ENCODE results near the gene CTCFL. TPM values are rescaled to one million over a fixed set of nuclear protein-coding genes. Genes with fewer than 3 reads are reported as not detected.

The CTCFL gene
- total RNA-seq, 1 donor from 2014 or later = 0.12 TPM

DNA sequence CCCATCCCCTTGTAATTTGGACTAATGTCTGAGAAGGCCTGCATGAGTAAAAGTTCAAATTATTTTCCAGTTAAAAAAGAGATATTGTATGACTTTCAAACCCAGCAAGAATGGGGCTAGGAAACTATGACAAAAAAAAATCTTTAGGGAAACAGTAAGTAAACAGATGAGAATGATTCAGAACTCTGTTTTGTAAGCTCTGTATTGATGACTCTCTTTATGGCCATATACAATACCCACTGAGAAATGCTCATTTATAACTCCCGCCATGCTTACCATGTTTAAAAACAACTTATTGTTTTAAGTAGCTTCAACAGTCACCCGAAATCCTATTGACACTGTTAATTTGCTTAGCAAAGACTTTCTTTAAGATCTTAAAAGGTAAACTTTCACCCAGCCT, 18.8 kb upstream of the CTCFL start:
- DNase-seq (ENCODE audit: low read depth) = no peak
- TF ChIP-seq, protein P1, sequence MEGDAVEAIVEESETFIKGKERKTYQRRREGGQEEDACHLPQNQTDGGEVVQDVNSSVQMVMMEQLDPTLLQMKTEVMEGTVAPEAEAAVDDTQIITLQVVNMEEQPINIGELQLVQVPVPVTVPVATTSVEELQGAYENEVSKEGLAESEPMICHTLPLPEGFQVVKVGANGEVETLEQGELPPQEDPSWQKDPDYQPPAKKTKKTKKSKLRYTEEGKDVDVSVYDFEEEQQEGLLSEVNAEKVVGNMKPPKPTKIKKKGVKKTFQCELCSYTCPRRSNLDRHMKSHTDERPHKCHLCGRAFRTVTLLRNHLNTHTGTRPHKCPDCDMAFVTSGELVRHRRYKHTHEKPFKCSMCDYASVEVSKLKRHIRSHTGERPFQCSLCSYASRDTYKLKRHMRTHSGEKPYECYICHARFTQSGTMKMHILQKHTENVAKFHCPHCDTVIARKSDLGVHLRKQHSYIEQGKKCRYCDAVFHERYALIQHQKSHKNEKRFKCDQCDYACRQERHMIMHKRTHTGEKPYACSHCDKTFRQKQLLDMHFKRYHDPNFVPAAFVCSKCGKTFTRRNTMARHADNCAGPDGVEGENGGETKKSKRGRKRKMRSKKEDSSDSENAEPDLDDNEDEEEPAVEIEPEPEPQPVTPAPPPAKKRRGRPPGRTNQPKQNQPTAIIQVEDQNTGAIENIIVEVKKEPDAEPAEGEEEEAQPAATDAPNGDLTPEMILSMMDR (conservative IDR thresholded peaks at IDR 0.05; ENCODE audit: low read depth, low read length) = no peak
- no peak overlapping the region for H3K4me3 ChIP-seq (ENCODE audit: low read depth, low read length)

DNA sequence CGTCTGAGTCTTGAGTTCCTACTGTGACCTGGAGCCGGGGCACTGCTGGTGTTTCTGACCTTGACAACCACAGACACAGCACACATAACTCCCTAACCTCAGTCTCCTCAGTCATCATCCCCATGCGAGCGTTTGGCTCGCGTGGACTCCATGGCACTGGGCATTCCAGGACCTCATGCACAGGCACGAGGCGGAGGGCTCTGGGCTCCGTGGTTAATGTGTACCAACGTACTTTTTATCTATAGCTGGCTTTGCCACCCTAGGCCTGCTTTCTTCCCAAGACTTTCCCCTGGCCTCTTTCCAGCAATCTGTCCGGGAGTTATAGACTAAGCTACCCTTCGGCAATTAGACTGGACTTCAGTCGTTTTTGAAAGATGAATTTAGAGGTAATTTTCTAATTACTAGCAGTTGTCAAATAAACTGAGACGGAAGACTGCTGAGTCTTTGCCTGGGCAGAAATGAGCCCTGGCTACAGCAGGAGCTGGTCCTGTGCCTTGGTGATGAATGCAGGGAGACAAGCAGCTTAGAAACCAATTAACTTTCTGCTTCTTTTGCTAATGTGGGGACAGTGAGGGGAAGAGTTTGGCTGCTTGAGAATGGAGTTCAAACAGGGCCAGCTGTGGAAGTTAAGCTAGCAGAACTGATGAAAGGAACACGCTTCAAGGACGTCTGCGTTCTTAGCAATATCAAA, 16.1 kb upstream of the CTCFL start:
- no peak for DNase-seq (ENCODE audit: low read depth)
- no peak overlapping the region for H3K4me3 ChIP-seq (ENCODE audit: low read depth, low read length)
- TF ChIP-seq, protein P1 (conservative IDR thresholded peaks at IDR 0.05; ENCODE audit: low read depth, low read length) = no peak

DNA sequence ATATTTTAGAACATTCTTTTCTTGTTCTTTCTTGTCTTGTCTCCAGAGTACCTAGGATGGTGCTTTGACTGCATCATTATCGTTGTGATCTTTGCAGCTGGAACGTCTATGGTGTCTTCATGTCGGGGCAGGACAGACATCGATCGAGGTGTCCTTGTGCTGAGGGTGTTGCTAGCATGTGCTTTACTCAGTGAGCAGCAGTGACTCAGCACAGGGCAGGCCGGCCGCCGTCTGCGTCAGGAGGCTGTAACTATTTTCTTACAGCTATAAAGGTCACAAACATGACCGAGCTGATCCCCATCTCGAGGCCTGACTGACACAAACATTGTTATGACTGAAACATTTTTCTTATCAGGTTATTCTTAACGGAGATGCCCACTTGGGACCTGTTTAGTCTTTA, 14.9 kb upstream of the CTCFL start:
- TF ChIP-seq, protein P1 (conservative IDR thresholded peaks at IDR 0.05; ENCODE audit: low read depth, low read length) = no peak
- DNase-seq (ENCODE audit: low read depth) = no peak
- no peak overlapping the region for H3K4me3 ChIP-seq (ENCODE audit: low read depth, low read length)

DNA sequence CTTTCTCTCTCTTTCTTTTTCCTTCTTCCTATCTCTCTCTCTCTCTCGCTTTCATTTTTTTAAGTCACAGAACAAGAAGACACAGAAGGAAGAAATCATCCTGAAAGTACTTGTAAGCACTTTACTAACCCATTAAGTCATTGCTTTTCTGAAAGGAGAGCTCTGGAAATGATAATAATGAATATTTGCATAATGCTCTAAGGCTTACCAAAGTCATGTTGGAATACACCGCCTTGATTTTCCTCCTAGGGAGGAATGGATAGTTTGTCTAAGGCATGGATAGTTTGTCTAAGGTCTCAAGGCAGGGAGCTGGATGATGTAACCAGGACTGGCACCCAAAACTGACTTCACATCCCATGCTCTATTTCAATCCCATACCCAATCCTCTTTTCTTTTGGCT, 12.9 kb upstream of the CTCFL start:
- no peak for DNase-seq (ENCODE audit: low read depth)
- TF ChIP-seq, protein P1 (conservative IDR thresholded peaks at IDR 0.05; ENCODE audit: low read depth, low read length) = no peak
- H3K4me3 ChIP-seq (ENCODE audit: low read depth, low read length) = no peak overlapping the region

DNA sequence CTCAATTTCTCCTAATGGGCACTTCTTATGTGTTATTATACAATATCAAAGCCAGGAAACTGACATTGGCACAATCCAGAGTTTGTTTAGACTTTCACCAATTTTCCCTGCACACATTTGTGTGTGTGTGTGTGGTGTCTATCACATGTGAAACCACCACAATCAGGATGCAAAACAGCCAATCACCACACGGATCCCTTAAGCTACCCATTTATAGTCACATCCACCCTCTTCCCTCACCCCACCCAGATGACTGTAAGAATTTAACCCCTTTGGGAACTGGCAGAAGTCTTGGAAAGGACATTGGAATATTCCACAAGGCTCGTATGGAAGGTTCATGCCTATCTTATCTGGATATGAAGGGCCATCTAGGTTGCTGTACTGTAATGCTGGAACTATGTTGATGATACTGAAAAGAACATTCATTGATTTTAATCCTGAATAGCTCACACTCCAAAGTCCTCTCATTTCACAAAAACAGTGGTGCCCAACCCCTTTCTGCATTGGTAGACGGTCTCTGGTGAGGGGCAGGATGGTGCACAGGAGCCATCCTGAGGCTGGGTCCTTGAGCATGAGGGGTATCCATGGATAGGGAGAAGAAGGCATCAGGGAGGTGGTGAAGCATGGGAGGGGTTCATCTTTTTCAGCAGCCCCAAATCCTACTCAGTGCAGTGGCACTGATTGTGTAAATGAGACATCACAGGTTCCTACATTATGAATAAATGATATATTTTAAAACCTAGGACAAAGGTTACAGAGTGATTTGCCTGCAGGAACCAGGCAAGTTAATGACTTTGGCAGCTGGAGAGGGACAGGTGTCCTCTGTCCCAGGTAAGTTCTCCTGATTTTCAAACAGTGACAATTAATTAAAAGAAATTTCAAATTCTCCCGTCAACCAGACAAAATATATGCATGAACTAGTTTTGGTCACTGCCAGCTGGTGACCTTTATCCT, 12.1 kb upstream of the CTCFL start:
- TF ChIP-seq, protein P1 (conservative IDR thresholded peaks at IDR 0.05; ENCODE audit: low read depth, low read length) = no peak
- DNase-seq (ENCODE audit: low read depth) = no peak
- no peak overlapping the region for H3K4me3 ChIP-seq (ENCODE audit: low read depth, low read length)

DNA sequence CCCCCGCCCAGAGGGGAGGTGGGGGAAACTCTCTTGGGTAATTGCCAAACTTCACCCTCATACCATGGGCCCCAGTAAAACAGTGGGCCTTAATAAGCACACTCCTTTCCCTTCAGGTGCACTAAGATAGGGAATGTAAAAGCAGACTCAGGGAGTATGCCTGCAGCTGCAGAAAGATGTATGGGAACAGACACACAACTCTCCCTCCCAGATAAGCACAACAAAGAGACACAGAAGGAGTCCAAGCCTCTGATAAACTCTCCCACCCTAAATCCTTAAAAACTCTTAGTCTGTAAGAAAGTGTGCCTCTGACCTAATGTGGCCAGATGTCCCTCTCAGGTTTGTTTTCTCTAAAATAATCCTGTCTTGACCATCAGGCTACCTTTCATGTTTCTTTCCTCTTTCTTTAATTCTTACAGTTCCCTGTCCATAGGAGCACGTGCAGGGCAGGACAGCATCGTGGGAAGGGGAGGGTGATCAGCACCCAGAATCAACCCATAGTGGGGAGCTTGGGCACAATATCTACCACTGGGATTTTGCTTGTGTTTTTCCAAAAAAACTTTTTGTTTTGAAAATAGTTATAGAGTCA, 11.3 kb upstream of the CTCFL start:
- no peak for DNase-seq (ENCODE audit: low read depth)
- H3K4me3 ChIP-seq (ENCODE audit: low read depth, low read length) = no peak overlapping the region
- TF ChIP-seq, protein P1 (conservative IDR thresholded peaks at IDR 0.05; ENCODE audit: low read depth, low read length) = no peak
